HepG2 (cell line): Measurements from ENCODE around the gene UBFD1. TPM values are rescaled to one million over a fixed set of nuclear protein-coding genes. Genes with fewer than 3 reads are reported as not detected.

ENCODE experiments used
- CBFB ChIP-seq: sonication (generic); formaldehyde crosslinking; IDR thresholded peaks from 2 replicates; pipeline ENCODE4 v1.4.0; 2020; ENCODE audit warnings: missing genetic modification reagents
- DNMT3B ChIP-seq: conservative IDR thresholded peaks from 2 replicates; pipeline ENCODE4 v1.6.1; 2016; ENCODE audit warnings: missing biosample characterization, control low read depth
- DRAP1 ChIP-seq: IDR thresholded peaks from 2 replicates; pipeline ENCODE4 v1.6.1; 2016; ENCODE audit warnings: missing genetic modification reagents, missing compliant biosample characterization
- FOXA1 ChIP-seq, 2 experiments: fragments of 450-650 bp in 1 of 2; sonication (generic) in 1 of 2; formaldehyde crosslinking in 1 of 2; IDR thresholded peaks; 2 replicates each; pipeline versions ENCODE4 v1.4.0 to v1.6.1; 2016 to 2020; ENCODE audit warnings: missing genetic modification reagents in 1 of 2
- HNRNPL ChIP-seq: fragments of 200-400 bp; formaldehyde crosslinking; IDR thresholded peaks from 2 replicates; pipeline ENCODE4 v1.6.1; 2017; ENCODE audit warnings: mild to moderate bottlenecking, low read depth, low read length
- HNRNPUL1 ChIP-seq: fragments of 200-400 bp; formaldehyde crosslinking; IDR thresholded peaks from 2 replicates; pipeline ENCODE4 v1.6.1; 2017; ENCODE audit warnings: low read depth, mild to moderate bottlenecking, low read length, moderate library complexity
- MEIS1 ChIP-seq: sonication (generic); formaldehyde crosslinking; IDR thresholded peaks from 2 replicates; pipeline ENCODE4 v1.9.0; 2021; ENCODE audit warnings: mild to moderate bottlenecking, missing genetic modification reagents, moderate library complexity, borderline replicate concordance
- MYPOP ChIP-seq: sonication (generic); formaldehyde crosslinking; IDR thresholded peaks from 2 replicates; pipeline ENCODE4 v1.8.1; 2023; ENCODE audit warnings: mild to moderate bottlenecking, moderate library complexity, missing genetic modification reagents
- NRL ChIP-seq: sonication (generic); formaldehyde crosslinking; IDR thresholded peaks from 2 replicates; pipeline ENCODE4 v1.5.0; 2020; ENCODE audit warnings: missing genetic modification reagents, mild to moderate bottlenecking, moderate library complexity, borderline replicate concordance
- RFXANK ChIP-seq: IDR thresholded peaks from 2 replicates; pipeline ENCODE4 v1.6.1; 2016
- SP5 ChIP-seq: IDR thresholded peaks from 2 replicates; pipeline ENCODE4 v1.6.1; 2016; ENCODE audit warnings: low read depth, borderline replicate concordance
- TEAD3 ChIP-seq: optimal IDR thresholded peaks from 2 replicates; pipeline ENCODE3; 2016; ENCODE audit warnings: borderline replicate concordance
- ZMAT3 ChIP-seq: sonication (generic); formaldehyde crosslinking; conservative IDR thresholded peaks from 2 replicates; pipeline ENCODE4 v1.7.0; 2021; ENCODE audit warnings: missing genetic modification reagents
- ZMYM3 ChIP-seq: sonication (generic); formaldehyde crosslinking; IDR thresholded peaks from 2 replicates; pipeline ENCODE4 v1.5.1; 2020; ENCODE audit warnings: mild to moderate bottlenecking, missing genetic modification reagents
- ZNF256 ChIP-seq: sonication (generic); formaldehyde crosslinking; conservative IDR thresholded peaks from 2 replicates; pipeline ENCODE4 v1.4.0; 2020; ENCODE audit warnings: missing genetic modification reagents
- ZNF282 ChIP-seq: fragments of 450-650 bp; IDR thresholded peaks from 2 replicates; pipeline ENCODE4 v1.6.1; 2018; ENCODE audit not compliant: partially characterized antibody
- ZNF337 ChIP-seq: sonication (generic); formaldehyde crosslinking; IDR thresholded peaks from 2 replicates; pipeline ENCODE4 v1.5.1; 2020; ENCODE audit warnings: missing genetic modification reagents, low read depth, mild to moderate bottlenecking, borderline replicate concordance
- ZNF672 ChIP-seq: sonication (generic); formaldehyde crosslinking; IDR thresholded peaks from 2 replicates; pipeline ENCODE4 v1.8.1; 2022; ENCODE audit warnings: missing genetic modification reagents
- ZNF740 ChIP-seq: sonication (generic); formaldehyde crosslinking; IDR thresholded peaks from 2 replicates; pipeline ENCODE4 v1.4.0; 2020; ENCODE audit warnings: missing genetic modification reagents
- ZNF776 ChIP-seq: sonication (generic); formaldehyde crosslinking; IDR thresholded peaks from 2 replicates; pipeline ENCODE4 v1.4.0; 2020; ENCODE audit warnings: mild to moderate bottlenecking, missing genetic modification reagents
- ZSCAN5A ChIP-seq: sonication (generic); formaldehyde crosslinking; IDR thresholded peaks from 2 replicates; pipeline ENCODE4 v1.8.0; 2022; ENCODE audit warnings: mild to moderate bottlenecking, missing genetic modification reagents, borderline replicate concordance
- ZXDC ChIP-seq: sonication (generic); formaldehyde crosslinking; IDR thresholded peaks from 2 replicates; pipeline ENCODE4 v1.5.0; 2020; ENCODE audit warnings: mild to moderate bottlenecking, missing genetic modification reagents
- polyA plus RNA-seq, 8 experiments: library from polyadenylated mRNA; depleted of rRNA in 3 of 8; stranded (reverse) in 7 of 8; unstranded in 1 of 8; fragments of >200 nt; fragmentation: Illumina TruSeq in 4 of 8; extraction: Trizol in 4 of 8; gene quantifications; 2 replicates each; pipeline versions ENCODE4 v1.2.1 to v1.2.3, GENCODE V29; 2011 to 2016; ENCODE audit warnings: low read depth in 4 of 8, missing spikeins in 1 of 8, mixed read lengths in 1 of 8; ENCODE audit not compliant: insufficient read depth in 1 of 8
- total RNA-seq, 5 experiments: library from RNA; depleted of rRNA; stranded (reverse); fragments of >200 nt; fragmentation: Illumina TruSeq; extraction: Trizol; gene quantifications; 2 replicates each; pipeline ENCODE4 v1.2.3, GENCODE V29; 2016; ENCODE audit warnings: low read depth in 1 of 5

Gene UBFD1
- total and polyA plus RNA-seq, 2 of the 13 experiments (the other 11 are each of a cell fraction or from before 2014, with no cell fraction given), result 100 to 111 TPM

GRCh38 chr16:23539984-23540816 is 17.3 kb upstream of the UBFD1 start (continued):
- TF ChIP-seq ZSCAN5A (CRISPR knock-in tag), result 0 out of 2 replicates have a peak, but pooled peaks have one; percentile 56
- peak; percentile 77; the same call in 1 of the 2 replicates for TF ChIP-seq DRAP1 (CRISPR knock-in tag)
- TF ChIP-seq ZNF740 (CRISPR knock-in tag), result no peak
- peak; percentile 87; the same call in 1 of the 2 replicates for TF ChIP-seq DNMT3B (CRISPR knock-in tag)
- peak; percentile 99 for TF ChIP-seq TEAD3 (CRISPR knock-in tag)
- no peak for TF ChIP-seq ZNF672 (CRISPR knock-in tag)
- peak; percentile 84; the same call in 1 of the 2 replicates for TF ChIP-seq MYPOP (CRISPR knock-in tag)
- TF ChIP-seq ZXDC, result no peak
- peak; percentile 98 for TF ChIP-seq MEIS1 (CRISPR knock-in tag)
- peak; percentile 92; the same call in 1 of the 2 replicates for TF ChIP-seq ZNF337 (CRISPR knock-in tag)
- no peak for TF ChIP-seq HNRNPUL1
- TF ChIP-seq NRL, result no peak
- TF ChIP-seq FOXA1 (IDR thresholded peaks at IDR 0.05), result peak; percentile 99
- peak; percentile 100 for TF ChIP-seq FOXA1 (CRISPR knock-in tag; IDR thresholded peaks at IDR 0.05)
- TF ChIP-seq ZMYM3, result no peak; the same call in none of the 2 replicates
- TF ChIP-seq ZMAT3 (CRISPR knock-in tag), result peak; percentile 80; the same call in 1 of the 2 replicates
- TF ChIP-seq ZNF282, result no peak
- TF ChIP-seq ZNF776 (CRISPR knock-in tag), result no peak
- TF ChIP-seq SP5 (CRISPR knock-in tag), result no peak; the same call in 1 of the 2 replicates
- TF ChIP-seq CBFB (CRISPR knock-in tag), result peak; percentile 54; the same call in 1 of the 2 replicates
- no peak for TF ChIP-seq RFXANK (CRISPR knock-in tag)
- TF ChIP-seq HNRNPL, result no peak
- no peak for TF ChIP-seq ZNF256 (CRISPR knock-in tag)
